IPS-NIHi7 (cell line): Measurements from ENCODE around the gene RGL1.
"Not testable (repeated sequence)": the region's sequence is repeated elsewhere in the genome, so short reads cannot be mapped to it uniquely, and the experiment has no call there.

ENCODE experiments used
- DNase-seq: peaks from one replicate; pipeline ENCODE4 v3.0.0; 2012; ENCODE audit warnings: mixed read lengths; ENCODE audit errors: extremely low spot score

The RGL1 gene

DNA sequence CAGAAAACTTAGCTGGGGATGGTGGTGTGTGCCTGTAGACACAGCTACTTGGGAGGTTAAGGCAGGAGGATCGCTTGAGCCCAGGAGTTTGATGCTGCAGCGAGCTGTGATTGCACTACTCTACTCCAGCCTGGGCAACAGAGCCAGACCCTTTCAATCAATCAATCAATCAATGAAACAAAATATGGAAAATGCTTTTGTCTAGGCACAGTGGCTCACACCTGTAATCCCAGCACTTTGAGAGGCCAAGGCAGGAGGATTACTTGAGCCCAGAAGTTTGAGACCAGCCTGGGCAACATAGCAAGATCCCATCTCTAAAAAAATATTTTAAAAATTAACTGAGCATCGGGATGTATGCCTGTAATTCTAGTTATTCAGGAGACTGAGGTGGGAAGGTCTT is 19.0 kb upstream of the RGL1 start:
- DNase-seq: not testable (repeated sequence)

GRCh38 chr1:183787704-183788103 is 17.2 kb upstream of the RGL1 start:
- DNase-seq: no peak

DNA sequence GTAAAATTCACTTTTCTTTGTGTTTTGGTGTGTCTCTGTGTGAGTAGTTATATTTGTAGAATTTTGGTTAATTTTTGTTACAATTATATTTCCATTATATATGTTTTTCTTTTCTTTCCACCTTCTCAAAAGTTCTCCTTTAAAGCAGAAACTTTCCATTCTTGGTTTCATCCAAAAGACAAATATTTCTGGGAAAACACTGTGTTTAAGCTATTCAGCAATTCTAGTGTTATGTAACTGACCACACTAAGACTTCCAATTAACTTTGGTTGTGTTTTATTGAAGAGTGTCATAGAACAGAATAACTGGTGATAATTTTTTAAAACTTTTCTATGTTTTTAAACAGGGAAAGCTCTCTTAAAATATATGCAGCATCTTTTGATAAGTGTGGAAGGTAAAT is 13.6 kb upstream of the RGL1 start:
- no peak for DNase-seq

DNA sequence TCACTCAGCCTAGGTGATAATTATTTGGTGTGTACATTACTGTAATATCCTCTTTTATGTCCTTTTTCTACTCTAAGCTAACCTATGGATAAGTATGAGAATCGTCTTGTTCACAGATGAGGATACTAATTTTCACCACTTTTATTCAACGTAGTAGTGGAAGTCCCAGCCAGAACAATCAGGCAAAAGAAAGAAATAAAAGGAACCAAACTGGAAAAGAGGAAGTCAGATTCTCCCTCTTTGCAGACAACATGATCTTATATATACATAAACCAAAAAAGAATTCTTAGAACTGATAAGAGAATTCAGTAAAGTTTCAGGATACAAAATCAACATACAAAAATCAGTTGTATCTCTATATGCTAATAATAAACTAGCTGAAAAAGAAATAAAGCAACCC is 12.6 kb upstream of the RGL1 start:
- no peak for DNase-seq

DNA sequence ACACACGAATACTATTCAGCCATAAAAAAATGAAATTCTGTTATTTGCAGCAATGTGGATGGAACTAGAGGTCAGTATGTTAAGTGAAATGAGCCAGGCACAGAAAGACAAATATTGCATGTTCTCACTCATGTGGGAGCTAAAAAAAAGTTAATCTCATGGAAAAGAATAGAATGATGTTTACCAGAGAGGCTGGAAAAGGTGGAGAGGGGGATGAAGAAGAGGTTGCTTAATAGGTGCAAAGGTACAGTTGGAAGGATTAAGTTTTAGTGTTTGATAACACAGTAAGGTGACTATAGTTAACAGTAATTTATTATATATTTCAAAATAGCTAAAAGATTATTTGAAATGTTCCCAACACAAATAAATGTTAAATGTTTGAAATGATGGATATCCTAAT is 10.8 kb upstream of the RGL1 start:
- DNase-seq: no peak

GRCh38 chr1:183800449-183800848 is 4.5 kb upstream of the RGL1 start:
- DNase-seq: no peak

DNA sequence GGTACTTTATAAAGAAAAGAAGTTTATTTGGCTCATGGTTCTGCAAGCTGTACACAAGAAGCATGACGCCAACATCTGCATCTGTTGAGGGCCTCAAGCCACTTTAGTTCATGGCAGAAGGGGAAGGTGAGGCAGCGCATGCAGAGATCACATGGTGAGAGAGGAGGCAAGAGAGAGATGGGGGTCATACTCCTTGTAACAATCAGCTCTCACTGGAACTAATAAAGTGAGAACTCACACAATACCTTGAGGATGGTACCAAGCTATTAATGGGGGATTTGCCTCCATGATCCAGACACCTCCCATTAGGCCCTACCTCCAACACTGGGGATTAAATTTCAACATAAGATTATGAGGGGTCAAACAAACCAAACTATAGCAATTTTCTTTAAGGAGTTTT is 3.3 kb upstream of the RGL1 start:
- DNase-seq: no peak

DNA sequence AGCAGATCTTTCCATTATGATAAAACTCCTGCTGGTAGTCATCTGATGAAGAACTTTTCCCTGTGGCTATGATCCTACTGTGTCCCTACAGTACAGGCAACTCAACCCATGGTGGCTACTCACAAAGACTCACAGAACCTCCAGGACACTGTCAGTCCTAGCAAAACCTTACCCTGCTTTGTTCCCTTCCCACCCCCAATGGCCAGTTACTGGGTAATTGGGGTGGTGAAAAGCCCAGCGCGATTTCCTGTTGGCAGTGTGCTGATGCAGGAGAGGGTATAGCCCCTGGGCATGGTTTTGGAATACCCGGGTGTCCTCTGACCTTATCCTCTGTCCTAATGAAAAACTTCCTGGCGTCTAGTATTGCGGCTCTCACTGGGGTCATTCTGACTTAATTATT is 533 bp upstream of the RGL1 start:
- DNase-seq: no peak

DNA sequence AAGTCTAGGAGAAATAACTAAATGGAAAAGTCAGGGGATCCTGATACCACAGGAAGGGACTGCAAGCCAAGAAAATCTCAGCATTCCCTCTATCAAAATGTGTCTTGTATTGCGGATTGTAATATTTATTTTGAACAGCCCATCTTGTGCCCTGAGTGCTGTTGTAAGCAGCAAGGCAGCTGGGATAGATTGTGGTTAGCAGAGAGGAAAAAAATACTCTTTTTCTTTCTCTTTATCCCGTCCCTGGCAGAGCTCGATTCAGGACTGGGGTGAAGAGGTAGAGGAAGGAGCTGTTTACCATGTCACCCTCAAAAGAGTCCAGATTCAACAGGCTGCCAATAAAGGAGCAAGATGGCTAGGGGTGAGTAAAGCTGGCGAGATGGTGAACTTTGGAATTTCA is 1.2 kb downstream of the RGL1 start:
- no peak for DNase-seq

GRCh38 chr1:183806675-183807074 is 1.8 kb downstream of the RGL1 start:
- no peak for DNase-seq

- DNase-seq: no peak
Observed at GRCh38 chr1:183807549-183808168, 2.7 kb downstream of the RGL1 start.

DNA sequence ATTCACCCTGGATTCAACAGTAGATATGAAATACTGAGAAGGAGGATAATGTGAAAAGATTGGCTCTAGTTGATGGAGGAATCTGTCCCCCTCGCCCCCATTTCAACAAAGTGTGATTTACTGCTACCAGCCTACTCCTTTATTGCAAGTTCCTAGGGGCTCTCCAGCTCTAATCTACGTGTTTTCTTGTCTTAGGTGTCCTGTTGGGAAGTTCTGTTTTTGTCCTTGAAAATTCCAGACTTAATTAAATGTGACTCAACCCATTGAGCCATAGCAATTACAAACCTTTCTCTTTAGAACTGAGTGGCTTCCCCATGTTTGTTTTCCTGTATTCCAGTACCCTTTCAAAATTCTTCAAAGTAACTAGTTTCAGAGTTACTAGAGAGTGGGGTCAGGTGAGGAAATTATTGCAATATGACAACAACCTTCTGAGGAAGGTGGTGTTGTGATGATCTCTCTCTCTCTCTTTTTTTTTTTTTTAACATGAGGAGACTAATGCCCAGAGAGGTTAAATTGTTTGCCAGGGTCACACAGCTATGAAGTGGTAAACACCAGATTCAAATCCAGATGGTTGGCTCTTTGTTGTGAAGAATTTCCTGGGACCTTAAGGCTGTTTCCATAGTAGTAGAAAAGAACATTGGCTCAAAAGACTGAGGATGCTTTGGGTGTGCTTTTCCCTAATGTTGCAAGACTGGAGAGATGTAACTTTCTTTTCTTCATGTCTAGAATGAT is 3.5 kb downstream of the RGL1 start:
- DNase-seq: no peak

GRCh38 chr1:183810121-183810520 is 5.2 kb downstream of the RGL1 start:
- no peak for DNase-seq

- no peak for DNase-seq
Observed at GRCh38 chr1:183810756-183811544, 6.0 kb downstream of the RGL1 start.

- no peak for DNase-seq
Observed at GRCh38 chr1:183812128-183812527, 7.2 kb downstream of the RGL1 start.

GRCh38 chr1:183812686-183813569 is 8.0 kb downstream of the RGL1 start:
- peak; percentile 50 for DNase-seq

GRCh38 chr1:183814121-183814681 is 9.3 kb downstream of the RGL1 start:
- DNase-seq: no peak

DNA sequence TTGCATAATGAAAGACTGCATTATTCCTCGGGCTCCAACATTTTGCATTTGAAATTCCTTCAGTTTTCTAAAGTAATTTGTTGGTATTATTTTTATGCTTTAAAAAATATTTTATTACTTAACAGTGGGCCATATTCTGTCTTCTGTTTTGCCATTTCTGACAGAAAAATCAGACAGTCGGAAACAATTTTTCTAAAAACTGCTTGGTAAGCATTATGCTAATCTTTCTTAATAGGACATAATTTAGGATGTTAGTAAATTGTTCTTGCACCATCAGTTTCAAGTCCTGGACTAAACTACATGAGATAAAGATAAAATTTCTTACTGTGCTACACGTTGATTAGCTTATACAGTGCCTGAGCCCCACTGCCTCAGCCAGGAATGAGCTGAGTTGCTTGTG is 11.2 kb downstream of the RGL1 start:
- DNase-seq: no peak

- DNase-seq: no peak
Observed at GRCh38 chr1:183817576-183818288, 12.8 kb downstream of the RGL1 start.

GRCh38 chr1:183819059-183819458 is 14.1 kb downstream of the RGL1 start:
- no peak for DNase-seq

DNA sequence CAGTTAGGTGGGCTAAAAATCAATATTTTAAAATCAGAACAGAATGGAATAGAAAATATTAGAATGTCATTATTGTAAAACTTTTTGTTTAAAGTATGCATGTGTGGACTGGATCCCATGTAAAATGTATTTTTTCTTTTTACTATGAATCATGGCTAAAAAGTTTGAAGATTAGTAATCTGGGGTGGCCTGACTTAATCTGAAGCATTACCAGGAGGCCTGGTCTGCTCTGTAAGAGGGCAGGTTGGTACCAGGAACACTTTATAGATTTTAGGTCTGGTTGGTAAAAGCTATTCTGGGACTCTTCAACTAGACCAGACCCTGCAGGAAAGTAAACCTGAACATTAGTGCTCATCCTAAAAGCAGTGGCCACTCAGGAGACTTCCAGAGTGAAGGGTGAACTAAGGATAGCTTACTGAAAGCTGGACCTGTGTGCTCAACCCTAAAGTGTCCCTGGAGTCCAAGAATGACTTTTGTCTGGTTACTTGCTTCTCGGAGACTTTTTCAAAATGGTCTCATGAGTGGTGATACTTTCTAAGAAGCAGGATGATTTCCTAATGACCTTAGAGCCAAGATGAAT is 16.5 kb downstream of the RGL1 start:
- DNase-seq: no peak
